ENCODE results near the gene ACP1.

The ACP1 gene

GRCh38 chr2:296354-296753, 31.6 kb downstream of the ACP1 start:
- Histone ChIP-seq H3F3A (ENCODE audit: insufficient read depth) (no peaks in the 10 kb centered on the region), H4K20me1 (ENCODE audit: low read depth, low read length) (no peaks in the 10 kb centered on the region), H3K79me2 (ENCODE audit: insufficient read depth, low read length) (no peaks in the 10 kb centered on the region), H3K4me3 (ENCODE audit: insufficient read depth, low read length, poor library complexity, severe bottlenecking) (no peak overlapping the region), H3K9ac (ENCODE audit: low read length) (no peak overlapping the region), H3K4me2 (ENCODE audit: low read depth, low read length, poor library complexity, severe bottlenecking) (no peak overlapping the region), H2AFZ (ENCODE audit: low read depth, low read length, severe bottlenecking) (no peak overlapping the region), H3K27me3 (ENCODE audit: low read length) (no peaks in the 10 kb centered on the region), H3K36me3 (ENCODE audit: low read length) (no peaks in the 10 kb centered on the region), H3K9me3 (ENCODE audit: insufficient read depth, low read length) (no peaks in the 10 kb centered on the region), H3K27ac (ENCODE audit: low read depth, low read length) (no peak overlapping the region), H3K9me2 (replicated peaks; ENCODE audit: insufficient read depth, low read length) (no peaks in the 10 kb centered on the region)
- TF ChIP-seq CTCF (IDR thresholded peaks at IDR 0.05; ENCODE audit: insufficient read depth, low read length, poor library complexity, severe bottlenecking) (no peak), EZH2phosphoT487 (conservative IDR thresholded peaks at IDR 0.05; ENCODE audit: low read length) (no peak)

GRCh38 chr2:305366-305765, 40.6 kb downstream of the ACP1 start:
- Histone ChIP-seq H3K27me3 (ENCODE audit: low read length) (no peaks in the 10 kb centered on the region), H3K4me2 (ENCODE audit: low read depth, low read length, poor library complexity, severe bottlenecking) (no peak overlapping the region), H3F3A (ENCODE audit: insufficient read depth) (no peaks in the 10 kb centered on the region), H3K27ac (ENCODE audit: low read depth, low read length) (no peak overlapping the region), H4K20me1 (ENCODE audit: low read depth, low read length) (no peaks in the 10 kb centered on the region), H3K36me3 (ENCODE audit: low read length) (no peaks in the 10 kb centered on the region), H2AFZ (ENCODE audit: low read depth, low read length, severe bottlenecking) (no peak overlapping the region), H3K9me2 (replicated peaks; ENCODE audit: insufficient read depth, low read length) (no peaks in the 10 kb centered on the region), H3K79me2 (ENCODE audit: insufficient read depth, low read length) (no peaks in the 10 kb centered on the region), H3K4me3 (ENCODE audit: insufficient read depth, low read length, poor library complexity, severe bottlenecking) (no peak overlapping the region), H3K9ac (ENCODE audit: low read length) (no peak overlapping the region), H3K9me3 (ENCODE audit: insufficient read depth, low read length) (no peaks in the 10 kb centered on the region)
- TF ChIP-seq CTCF (IDR thresholded peaks at IDR 0.05; ENCODE audit: insufficient read depth, low read length, poor library complexity, severe bottlenecking) (no peak), EZH2phosphoT487 (conservative IDR thresholded peaks at IDR 0.05; ENCODE audit: low read length) (no peak)

- H3K27me3 ChIP-seq (ENCODE audit: low read length): no peaks in the 10 kb centered on the region
- H3K27ac ChIP-seq (ENCODE audit: low read depth, low read length): no peak overlapping the region
- no peaks in the 10 kb centered on the region for H4K20me1 ChIP-seq (ENCODE audit: low read depth, low read length)
- no peaks in the 10 kb centered on the region for H3K9me3 ChIP-seq (ENCODE audit: insufficient read depth, low read length)
- no peak overlapping the region for H2AFZ ChIP-seq (ENCODE audit: low read depth, low read length, severe bottlenecking)
- H3K36me3 ChIP-seq (ENCODE audit: low read length): no peaks in the 10 kb centered on the region
- no peak overlapping the region for H3K4me3 ChIP-seq (ENCODE audit: insufficient read depth, low read length, poor library complexity, severe bottlenecking)
- no peaks in the 10 kb centered on the region for H3K9me2 ChIP-seq (replicated peaks; ENCODE audit: insufficient read depth, low read length)
- TF ChIP-seq CTCF (IDR thresholded peaks at IDR 0.05; ENCODE audit: insufficient read depth, low read length, poor library complexity, severe bottlenecking): no peak
- no peak for TF ChIP-seq EZH2phosphoT487 (conservative IDR thresholded peaks at IDR 0.05; ENCODE audit: low read length)
- H3K9ac ChIP-seq (ENCODE audit: low read length): no peak overlapping the region
- H3K79me2 ChIP-seq (ENCODE audit: insufficient read depth, low read length): no peaks in the 10 kb centered on the region
- no peak overlapping the region for H3K4me2 ChIP-seq (ENCODE audit: low read depth, low read length, poor library complexity, severe bottlenecking)
- H3F3A ChIP-seq (ENCODE audit: insufficient read depth): no peaks in the 10 kb centered on the region
Measured at GRCh38 chr2:309148-309953, 44.6 kb downstream of the ACP1 start.
